Cortex of kidney (tissue), 1 donor: ENCODE results near the gene NR2F6.

Experiments
- DNase-seq: peaks from one replicate; lab custom pipeline; 2025; lab: John Stamatoyannopoulos, UW

NR2F6 gene

DNA sequence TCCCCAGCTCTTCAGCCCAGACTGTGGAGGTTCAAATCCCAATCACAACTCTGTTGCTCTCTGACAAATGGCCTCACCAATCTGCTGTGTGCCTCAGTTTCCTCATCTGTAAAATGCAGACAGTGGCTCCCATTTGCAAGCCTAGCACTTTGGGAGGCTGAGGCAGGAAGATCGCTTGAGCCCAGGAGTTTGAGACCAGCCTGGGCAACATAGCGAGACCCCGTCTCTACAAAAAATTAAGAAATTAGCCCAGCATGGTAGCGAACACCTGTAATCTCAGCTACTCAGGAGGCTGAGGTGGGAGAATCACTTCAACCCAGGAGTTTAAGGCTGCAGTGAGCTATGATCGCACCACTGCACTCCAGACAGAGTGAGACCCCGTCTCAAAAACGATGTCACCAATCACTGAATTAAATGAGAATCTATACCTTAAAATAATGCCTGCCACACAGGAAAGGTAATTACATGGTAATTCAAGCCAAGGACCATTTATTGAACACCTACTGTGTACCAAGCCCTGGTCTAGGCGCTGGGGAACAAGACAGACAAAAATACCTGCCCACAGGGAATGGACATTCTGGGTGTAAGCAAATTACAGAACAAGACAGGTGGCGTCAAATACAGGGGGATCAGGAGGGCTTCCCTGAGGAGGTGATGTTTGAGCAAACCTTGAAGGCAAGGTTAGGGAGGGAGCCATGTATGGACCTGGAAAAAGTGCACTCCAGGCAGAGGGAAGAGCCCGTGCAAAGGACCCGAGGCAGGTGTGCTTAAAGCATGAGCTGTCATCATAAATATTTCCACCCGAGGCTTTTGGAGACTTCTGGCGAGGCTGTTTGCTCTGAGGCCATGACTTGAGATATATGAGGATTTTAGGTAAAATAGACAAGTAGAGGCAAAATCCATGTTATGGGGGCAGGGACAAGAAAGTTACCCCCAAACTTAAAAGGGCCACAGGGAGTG is 7.7 kb downstream of the NR2F6 start:
- no peak for DNase-seq

DNA sequence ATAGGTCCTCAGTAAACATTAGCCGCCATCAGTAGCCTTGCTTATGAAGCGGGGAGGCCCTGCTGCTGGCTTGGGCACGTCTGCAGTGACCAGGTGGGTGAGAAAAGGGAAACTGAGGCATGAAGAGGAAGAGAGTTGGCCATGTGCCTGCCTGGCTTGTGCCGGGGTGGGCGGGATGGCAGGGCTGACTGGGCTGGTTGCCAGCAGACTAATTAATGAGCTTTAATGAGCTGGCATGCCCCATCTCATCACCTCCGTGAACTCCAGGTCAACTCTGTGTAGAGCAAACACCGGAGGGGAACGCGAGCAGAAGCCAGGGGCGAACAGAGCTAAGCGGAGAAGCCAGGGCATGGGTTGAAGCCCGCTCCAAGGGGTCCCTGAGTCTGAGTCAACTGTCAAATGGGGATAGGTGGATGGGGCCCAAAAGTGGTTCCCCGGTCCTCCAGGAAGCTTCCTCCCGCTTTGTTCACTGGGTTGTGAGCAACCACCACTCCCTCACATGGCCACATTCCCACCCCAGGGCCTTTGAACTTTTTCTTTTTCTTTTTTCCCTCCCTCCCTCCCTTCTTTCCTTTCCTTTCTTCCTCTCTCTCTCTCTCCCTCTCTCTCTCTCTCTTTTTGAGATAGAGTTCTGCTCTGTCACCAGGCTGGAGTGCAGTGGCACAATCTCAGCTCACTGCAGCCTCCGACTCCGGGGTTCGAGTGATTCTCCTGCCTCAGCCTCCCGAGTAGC is 8.7 kb downstream of the NR2F6 start:
- DNase-seq = no peak

DNA sequence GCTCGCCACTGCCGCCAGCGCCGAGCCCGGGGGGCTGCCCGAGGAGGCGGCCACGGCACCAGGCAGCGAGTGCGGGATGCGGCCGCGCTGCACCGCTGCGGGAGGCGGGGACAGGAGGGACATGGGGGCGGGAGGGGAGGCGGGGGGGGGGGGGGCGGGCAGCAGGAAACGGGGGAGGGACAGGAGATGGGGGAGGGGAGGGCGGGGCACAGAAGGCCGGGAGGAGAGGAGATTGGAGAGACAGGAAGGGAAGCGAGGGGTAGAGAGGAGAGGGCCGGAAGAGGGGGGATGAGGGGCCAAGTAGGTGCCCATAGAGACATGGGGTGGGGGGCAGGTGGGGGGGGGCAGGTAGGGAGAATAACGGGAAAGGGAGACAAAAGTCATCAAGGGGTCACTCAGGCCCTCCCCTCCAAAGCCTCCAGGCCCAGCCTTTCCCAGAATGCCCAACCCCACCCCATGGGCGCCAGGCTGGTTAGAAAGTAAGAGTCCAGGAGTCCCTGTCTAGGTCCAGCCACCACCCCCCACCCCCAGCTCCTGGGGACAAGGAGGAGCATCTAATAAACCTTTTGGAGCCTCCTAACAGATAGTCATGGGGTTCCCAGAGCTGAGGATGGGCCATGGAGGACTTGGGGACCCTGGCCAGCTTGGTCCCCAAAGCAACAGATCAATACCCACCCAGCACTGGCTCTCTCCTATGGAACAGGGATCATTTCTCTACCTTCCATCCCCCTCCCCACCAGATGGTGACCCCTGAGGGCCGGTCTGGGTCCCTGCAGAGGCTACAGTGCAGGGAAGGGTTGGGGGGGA is 9.5 kb downstream of the NR2F6 start:
- DNase-seq = no peak

DNA sequence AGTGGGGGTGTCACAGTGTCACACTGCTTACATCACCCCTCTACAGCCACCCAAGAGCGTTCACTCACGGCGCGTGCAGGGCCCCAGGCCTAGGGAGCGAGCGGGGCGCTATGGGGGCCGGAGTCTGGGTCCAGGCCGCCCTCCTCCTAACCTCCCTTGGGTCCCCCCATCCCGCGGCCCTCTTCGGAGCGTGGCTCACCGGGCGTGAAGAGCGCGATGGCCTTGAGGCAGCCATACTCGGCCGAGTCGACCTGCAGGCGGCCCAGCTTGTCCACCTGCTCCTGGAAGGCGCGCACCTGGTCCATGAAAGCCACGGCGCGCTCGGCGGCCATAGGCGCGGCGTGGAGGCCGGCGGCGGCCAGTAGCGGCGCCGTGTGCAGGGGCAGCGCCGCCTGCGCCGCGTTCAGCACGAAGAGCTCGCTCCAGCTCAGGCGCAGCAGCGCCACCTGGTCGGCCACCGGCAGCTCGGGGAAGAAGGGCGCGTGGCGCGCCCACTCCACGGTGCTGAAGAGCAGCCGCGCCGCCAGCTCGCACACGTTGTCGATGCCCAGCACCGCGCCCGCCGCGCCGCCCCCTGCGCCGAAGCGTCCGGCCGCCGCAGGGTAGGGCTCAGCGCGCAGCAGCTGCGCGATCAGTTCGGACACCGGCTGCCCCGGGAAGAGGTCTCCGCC is 10.3 kb downstream of the NR2F6 start:
- DNase-seq = no peak

DNA sequence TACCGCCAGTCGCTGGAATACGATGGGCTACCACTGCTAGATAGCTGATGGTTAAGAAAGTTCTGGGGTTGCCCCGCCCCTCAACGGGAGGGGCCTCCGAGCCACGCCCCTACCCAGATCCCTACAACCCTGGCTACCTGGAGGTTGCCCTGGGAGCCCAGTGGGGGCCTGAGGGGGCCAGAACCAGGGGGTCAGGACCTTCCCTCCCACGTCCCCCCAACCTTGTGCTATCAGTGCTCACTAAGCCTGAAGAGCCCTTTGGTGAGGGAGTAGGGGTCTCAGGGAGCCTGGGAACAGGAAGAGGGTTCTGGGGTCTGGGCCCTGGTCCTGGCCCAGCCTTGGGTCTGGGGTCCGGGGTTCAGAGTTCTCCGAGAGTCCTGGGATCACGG is 10.8 kb downstream of the NR2F6 start:
- no peak for DNase-seq

DNA sequence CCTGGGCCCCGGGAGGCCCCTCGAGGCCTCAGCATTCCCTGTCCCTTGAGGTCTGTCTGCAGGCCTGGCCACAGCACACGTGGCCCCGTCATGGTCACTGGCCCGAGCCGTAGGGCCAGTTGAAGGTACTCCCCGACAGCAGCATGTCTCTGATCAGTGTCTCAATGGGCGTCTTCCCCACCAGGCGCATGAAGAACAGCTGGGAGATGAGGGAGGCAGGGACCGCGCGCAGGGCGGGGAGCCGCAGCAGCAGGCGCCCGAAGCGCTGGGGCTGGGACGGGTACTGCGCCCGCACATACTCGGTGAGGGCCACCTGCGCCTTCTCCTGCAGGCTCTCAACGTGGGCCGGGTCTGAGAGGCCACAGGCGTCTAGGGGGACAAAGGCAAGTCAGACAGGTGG is 13.5 kb downstream of the NR2F6 start:
- no peak for DNase-seq

DNA sequence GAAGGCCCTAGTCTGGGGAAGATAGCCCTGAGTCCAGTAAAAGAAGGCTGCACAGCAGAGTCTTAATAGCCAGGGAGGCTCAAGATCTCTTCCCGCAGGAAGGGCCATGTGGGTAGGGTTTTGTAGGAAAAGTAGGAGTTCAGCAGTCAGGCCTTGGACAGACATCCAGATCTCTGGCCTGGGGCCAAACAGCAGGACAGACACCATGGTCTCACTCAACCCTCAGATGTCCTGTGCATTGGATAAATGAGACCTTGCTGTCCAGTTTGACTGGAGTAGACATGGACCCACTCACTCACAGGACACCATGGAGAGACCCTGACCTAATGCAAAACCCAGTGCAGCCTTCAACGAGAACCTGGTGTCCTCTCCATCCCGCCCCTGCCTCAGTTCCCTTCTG is 15.8 kb downstream of the NR2F6 start:
- no peak for DNase-seq

DNA sequence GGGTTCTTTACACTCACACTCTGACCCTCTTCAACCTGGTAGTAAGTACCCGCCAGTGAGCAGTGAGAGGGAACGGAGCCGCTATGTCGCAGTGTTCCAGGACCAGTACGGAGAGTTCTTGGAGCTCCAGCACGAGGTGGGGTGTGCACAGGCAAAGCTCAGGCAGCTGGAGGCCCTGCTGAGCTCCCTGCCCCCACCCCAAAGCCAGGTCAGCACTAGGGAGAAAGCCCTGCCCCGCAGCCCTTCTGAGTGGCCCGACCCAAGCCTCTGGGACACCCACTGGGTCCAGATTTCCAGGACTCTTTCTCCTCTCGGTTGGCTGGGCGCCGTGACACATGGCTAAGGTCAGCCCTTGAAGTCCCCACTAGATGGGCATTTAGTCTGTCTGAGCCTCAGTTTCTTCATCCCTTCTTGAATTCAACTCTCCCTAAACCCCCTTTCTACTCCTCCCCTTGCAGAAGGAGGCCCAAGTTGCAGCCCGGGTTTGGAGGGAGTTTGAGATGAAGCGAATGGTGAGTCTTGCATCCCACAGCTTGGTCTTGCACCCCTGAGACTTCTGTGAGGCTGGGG is 17.8 kb downstream of the NR2F6 start:
- no peak for DNase-seq

DNA sequence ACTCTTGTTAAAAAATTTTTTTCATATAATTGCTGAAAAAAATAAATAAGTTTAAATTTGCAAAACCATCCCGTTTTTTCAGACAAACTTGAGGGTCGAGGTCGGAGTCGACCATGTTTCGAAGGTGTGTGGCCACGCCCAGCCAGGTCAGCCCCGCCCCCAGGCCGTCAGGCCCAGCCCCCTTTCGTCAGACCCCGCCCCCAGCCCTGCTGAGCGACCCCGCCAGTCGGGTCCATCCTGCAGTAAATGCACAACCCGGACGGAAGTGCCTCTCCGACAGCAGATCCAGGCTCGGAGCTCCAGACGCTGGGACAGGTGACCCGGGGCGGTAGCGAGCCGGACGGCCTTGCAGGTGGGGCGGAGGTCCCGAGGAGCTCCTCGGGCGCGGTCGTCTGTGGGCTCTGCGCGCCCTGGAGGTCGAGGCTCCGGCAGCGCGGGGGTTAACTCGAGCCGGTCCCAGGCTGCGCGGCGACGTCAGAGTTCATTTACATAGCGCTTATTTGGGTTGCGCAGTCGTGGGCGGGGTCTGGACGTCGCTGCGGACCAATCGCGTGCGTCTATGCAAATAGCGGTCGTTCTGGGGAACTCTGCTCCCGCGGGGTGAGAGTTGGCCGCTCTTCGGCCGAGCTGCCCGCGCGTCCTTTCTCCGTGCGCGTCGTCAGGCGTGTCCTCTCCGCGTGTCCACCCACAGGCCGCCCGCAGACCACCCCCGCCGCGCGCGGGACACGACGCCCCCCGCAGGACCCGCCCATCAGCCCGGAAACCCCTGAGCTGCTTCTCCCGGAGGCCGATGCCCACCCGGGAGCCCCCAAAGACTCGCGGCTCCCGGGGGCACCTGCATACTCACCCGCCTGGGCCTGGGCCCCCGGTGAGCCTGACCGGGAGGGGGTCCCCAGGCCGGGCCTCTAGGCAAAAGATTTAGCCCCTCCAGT is 19.5 kb downstream of the NR2F6 start, which contains the start of gene OCEL1:
Gene OCEL1, plus strand, starts transcription at position 225 of the 932 bp plus-strand sequence. Its CDS starts 22 bp downstream, at position 247.
- no peak for DNase-seq

DNA sequence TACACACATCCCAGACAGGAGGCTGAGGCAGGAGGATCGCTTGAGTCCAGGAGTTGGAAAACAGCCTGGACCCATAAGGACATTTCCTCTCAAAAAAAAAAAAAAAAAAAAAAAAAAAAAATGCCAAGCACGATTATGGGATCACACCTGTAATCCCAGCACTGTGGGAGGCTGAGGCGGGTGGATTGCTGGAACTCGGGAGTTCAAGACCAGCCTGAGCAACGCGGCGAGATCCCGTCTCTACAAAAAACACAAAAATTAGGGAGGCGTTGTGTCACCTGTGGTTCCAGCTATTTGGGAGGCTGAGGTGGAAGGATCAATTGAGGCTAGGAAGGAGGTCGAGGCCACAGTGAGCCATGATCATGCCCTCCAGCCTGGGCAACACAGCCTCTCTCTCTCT is 20.7 kb downstream of the NR2F6 start:
- no peak for DNase-seq

DNA sequence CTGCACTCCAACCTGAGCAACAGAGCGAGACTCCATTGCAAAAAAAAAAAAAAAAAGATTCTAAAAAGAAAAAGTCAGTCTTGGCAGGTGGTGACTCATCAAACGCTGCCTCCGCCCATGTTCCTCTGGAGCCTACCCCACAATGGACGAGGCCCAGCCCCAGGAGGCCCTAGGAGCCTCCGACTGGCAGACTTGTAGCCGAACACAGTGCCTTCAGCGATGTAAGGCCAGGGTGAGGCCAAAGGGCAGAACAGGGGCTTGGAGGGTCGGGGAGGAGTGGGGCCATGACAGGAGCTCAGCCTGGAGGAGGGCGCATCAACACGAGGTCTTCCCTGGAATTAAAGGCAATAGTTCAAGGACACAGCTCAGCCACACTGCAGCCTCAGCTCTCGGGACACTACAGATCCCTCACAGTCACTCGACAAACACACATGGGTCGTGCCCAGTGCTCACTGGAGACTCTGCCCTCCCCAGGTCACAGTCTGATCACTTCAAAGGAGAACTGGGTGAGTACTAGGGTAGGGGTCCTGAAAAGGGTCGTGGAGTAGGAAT is 25.4 kb downstream of the NR2F6 start:
- no peak for DNase-seq

DNA sequence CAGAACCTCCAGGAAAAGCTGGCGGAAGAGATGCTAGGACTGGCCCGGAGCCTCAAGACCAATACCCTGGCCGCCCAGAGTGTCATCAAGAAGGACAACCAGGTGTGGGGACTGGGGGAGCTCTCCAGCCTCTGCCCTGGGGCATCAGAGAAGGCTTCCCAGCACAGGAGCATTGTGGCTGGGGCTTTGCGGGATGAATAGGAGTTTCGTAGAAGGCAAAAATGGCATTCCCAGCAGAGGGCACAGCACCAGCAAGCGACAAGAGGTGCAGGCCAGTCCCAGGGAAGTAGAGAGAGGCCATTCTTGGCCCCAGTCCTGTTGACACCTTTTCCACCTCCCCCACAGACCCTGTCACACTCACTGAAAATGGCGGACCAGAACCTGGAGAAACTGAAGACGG is 26.4 kb downstream of the NR2F6 start:
- DNase-seq = no peak

DNA sequence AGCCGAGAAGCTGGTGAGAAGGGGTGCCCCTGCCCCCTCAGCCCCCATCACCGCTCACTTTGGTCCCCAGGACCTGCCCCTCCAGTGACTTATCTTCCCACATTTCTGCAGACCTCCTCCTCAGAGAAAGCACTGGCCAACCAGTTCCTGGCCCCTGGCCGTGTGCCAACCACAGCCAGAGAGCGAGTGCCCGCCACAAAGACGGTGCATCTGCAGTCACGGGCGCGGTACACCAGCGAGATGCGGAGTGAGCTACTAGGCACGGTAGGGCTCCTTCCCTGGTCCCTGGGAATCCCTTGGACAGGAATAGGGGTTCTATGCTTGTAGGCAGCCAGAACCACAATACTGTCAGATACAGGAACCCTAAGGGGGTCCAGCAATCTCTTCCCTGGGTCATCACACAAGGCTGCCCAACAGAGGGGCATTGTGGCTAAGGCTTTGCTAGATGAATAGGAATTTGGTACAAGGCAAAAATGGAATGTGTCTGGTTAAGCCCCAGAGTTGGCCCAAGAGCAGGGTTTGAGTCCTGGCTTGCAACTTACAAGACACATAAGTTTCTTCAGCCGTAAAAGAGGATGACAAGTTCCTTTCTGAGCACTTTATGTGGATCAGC is 29.6 kb downstream of the NR2F6 start:
- DNase-seq = no peak

DNA sequence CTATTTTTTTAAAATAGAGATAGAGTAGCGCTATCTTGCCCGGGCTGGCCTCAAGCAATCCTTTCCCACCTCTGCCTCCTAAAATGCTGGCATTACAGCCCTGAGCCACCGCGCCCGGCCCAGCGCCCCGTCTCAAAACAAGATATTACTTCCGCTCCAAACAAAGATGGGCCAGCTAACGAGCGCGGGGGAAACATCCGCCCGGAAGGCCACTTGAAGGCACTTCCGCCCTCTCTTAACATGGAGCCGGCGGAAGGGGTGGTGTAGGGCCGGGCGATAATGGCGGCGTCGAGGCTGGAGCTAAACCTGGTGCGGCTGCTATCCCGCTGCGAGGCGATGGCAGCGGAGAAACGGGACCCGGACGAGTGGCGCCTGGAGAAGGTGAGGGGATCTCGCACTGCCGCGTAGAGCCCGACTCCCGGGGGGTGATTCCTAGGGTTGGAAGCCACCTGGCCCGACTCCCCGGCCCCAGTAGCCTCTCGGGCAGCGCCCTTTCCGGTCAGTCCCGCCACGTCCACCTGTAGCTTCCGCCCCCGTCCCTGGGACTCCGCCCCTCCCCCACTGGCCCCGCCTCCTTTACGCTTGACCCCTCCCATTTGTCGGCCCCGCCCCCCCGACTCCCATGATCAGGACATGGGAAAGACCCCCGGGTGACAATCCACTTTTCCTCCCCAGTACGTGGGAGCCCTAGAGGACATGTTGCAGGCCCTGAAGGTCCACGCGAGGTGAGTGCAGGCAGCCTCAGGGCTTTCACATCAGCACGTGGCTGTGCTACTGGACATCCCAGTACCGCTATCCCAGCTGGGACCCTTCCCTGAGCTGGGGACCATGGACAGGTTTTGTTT is 30.4 kb downstream of the NR2F6 start, which contains the start of gene USE1:
Gene USE1, plus strand, starts transcription at position 231 of the 845 bp plus-strand sequence. Its CDS starts 49 bp downstream, at position 280.
- DNase-seq = no peak

DNA sequence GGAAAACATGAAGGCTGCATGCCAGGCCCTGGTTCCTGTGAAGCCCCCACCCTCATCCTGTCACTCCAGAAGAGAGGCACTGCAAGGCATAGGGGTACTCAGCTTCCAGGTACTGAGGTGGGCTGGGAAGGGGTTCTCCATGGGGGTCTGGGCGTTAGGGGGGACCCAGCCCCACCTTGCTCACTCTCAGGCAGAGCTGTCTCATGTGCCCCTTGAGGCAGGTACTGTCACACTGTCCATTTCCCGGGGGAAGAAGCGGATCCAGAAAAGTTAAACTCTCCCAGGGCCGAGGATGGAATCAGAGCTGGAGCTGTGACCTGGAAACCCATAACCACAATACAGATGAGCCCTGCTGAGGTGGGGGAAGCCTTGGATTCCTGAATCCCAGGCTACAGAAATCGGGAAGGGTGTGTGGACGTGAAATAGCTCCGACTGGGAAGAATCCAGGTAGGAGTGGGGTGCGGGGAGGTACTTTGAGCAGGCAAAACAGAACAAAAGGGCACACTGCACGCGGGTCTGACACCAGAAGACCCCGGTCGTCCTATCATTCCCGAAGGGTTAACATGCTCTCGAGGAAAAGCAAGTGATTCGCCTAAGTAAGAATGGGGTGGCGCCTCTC is 31.1 kb downstream of the NR2F6 start:
- DNase-seq = no peak

DNA sequence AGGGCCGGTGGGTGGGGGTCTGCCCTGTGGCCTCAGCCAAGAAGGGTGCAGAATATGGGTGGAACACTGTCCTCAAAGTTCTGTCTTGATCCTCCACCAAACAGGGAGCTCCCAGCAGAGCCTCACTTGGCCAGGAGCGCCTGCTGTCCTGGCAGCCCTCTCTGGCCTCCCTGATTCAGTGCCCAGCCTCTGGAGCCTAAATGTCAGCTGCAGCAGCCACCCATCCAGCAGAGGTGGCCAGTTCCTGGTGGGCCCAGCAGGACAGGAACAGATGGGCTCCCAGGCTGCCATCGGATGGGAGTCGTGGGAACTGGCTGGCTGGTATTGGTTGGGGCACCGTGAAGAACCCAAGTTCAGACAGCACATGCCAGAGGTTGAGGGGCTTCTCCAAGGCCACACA is 32.4 kb downstream of the NR2F6 start:
- DNase-seq = no peak

DNA sequence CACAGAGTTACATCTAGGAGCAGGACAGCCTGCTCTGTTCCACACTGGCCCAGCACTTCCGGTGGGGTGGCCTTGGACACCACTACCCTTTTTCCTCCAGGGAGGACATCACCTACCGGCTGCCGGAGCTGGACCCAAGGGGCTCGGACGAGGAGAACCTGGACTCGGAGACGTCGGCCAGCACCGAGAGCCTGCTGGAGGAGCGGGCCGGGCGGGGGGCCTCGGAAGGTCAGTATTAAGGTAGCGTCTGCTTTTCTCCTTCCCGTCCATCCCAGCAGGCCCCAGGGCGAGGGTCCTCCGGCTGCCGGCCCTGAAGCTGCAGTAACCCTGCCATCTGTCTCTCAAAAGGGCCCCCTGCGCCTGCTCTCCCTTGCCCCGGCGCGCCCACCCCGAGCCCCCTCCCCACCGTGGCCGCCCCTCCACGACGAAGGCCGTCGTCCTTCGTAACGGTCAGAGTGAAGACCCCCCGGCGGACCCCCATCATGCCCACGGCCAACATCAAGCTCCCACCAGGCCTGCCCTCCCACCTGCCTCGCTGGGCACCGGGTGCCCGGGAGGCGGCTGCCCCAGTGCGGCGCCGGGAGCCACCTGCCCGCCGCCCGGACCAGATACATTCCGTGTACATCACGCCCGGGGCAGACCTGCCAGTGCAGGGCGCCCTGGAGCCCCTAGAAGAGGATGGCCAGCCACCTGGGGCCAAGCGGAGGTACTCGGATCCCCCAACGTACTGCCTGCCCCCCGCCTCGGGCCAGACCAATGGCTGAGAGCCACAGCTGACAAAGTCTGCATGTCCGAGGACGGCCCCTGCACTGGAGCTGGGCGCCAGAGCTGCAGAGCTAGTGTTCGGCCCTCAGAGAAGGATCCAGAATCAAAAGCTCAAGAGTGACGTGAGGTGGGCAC is 33.9 kb downstream of the NR2F6 start:
- no peak for DNase-seq
